Measurements from ENCODE around the gene EFHD2.

GRCh38 chr1:15394258-15394690, 15.4 kb upstream of the EFHD2 start:
- TF ChIP-seq YY1 (IDR thresholded peaks at IDR 0.05; ENCODE audit: insufficient read depth, insufficient read length): no peak
- TF ChIP-seq ZNF274 (IDR thresholded peaks at IDR 0.05; ENCODE audit: low read depth, low read length): no peak
- TF ChIP-seq SUZ12 (IDR thresholded peaks at IDR 0.05; ENCODE audit: extremely low read depth, insufficient read depth, insufficient read length): no peak

Data from NT2/D1 (cell line).